Measurements from ENCODE around the gene CTTN. TPM values are rescaled to one million over a fixed set of nuclear protein-coding genes. Genes with fewer than 3 reads are reported as not detected.

CTTN gene
- 100 to 1,000 TPM; 253 to 417 (median 342) TPM for total RNA-seq

DNA sequence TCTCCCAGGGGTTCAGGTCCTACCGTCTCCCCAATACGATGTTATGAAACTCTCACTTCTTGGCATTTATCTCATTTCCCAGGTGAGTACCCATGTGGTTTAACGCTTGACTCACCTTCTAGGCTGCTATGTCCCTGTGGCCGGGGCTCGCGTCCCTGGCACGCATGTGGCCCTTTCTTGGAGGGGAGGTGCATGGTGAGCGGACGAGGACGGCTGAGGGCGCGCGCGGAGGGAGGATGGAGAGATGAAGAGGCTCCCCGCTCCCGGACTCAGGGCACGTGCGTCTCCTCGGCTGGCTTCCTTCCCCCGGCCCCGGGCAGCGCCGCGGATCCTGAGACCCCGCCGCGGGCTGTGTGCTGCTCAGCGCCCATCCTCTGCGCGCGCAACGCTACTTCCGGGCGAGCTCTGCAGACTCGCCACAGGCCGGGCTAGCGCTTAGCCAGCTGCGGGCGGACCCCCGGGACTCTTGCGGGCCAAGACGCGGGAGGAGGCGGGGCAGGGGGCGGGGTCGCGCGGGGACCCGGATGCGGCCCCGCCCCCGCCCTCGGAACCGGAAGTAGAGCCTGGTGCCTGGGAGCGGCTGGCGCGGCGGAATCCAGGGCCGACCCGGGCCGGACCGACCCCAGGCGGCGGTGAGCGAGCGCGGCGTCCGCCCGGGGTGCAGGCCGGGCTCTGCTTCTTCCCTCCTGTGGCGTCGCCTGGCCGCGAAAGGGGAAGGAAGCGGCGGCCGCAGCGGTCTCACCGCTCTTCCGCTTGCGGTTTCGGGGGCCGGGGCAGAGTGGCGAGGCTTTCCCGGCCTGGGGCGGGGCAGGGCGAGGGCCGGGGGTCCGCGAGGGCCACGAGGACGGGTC lies at the start of gene CTTN:
Gene CTTN, plus strand, starts transcription at position 547 of the 851 bp plus-strand sequence. CDS start 8,769 bp downstream, outside the sequence.
- H3K4me1 ChIP-seq, result peaks cover 0 to 45% (median 20%) of the 10 kb centered on the region in 4 donors
- peak; percentile 69 to 77 for DNase-seq (ENCODE audit: low spot score in 2 of 2)
- peak in 1 of 2 donors; percentile 62 for TF ChIP-seq EP300 (IDR thresholded peaks at IDR 0.05)
- no peak for TF ChIP-seq CTCF (IDR thresholded peaks at IDR 0.05)
- peak in 1 of 2 donors; percentile 63 for TF ChIP-seq POLR2A (IDR thresholded peaks at IDR 0.05)

DNA sequence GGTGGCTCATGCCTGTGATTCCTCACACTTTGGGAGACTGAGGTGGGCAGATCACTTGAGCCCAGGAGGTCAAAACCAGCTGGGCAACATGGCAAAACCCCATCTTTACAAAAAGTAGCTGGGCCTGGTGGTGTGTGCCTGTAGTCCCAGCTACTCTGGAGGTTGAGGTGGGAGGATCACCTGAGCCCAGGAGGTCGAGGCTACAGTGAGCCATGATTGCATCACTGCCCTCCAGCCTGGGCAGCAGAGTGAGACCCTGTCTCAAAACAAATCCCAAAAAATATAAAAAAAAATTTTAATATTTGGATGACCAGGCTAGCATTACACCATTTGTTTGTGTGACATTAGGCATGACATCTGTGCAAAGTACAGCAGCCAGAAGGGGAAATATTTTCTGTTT lies 49.7 kb upstream of the CTTN start:
- Histone ChIP-seq H3K27ac (no peak overlapping the region), H3K4me1 (peaks cover 0 to 3% (median 0%) of the 10 kb centered on the region in 4 donors), H3K36me3 (peaks cover 0 to 74% (median 15%) of the 10 kb centered on the region in 3 donors), H3K9me3 (no peaks in the 10 kb centered on the region), H3K27me3 (no peaks in the 10 kb centered on the region), H3K4me3 (no peak overlapping the region)
- WGBS, 2 donors, result 86 to 93% methylated on average over 1 of the region's 1 CpG
- TF ChIP-seq EP300 (IDR thresholded peaks at IDR 0.05), result no peak
- no peak for TF ChIP-seq POLR2A (IDR thresholded peaks at IDR 0.05)
- no peak for DNase-seq (ENCODE audit: low spot score in 2 of 2)

More for the DNA sequence above, at the start of gene CTTN:
- no peaks in the 10 kb centered on the region for H3K36me3 ChIP-seq
- WGBS, 2 donors, result 1% methylated on average over 40 to 59 of the region's 93 CpGs
- peak within 1 kb of the TSS; percentile 91 to 98 (median 96) for H3K4me3 ChIP-seq
- peak within 1 kb of the TSS; percentile 65 to 94 (median 88) for H3K27ac ChIP-seq
- H3K27me3 ChIP-seq, result no peaks in the 10 kb centered on the region
- H3K9me3 ChIP-seq, result no peaks in the 10 kb centered on the region

- 79 to 87% methylated on average over 3 of the region's 3 CpGs for WGBS, 2 donors
- Histone ChIP-seq H3K27ac (no peak overlapping the region), H3K9me3 (no peaks in the 10 kb centered on the region), H3K27me3 (no peaks in the 10 kb centered on the region), H3K4me3 (no peak overlapping the region), H3K36me3 (peaks cover 0 to 76% (median 21%) of the 10 kb centered on the region in 3 donors), H3K4me1 (peaks cover 0 to 3% (median 0%) of the 10 kb centered on the region in 4 donors)
- TF ChIP-seq CTCF (IDR thresholded peaks at IDR 0.05), result no peak
- TF ChIP-seq EP300 (IDR thresholded peaks at IDR 0.05), result no peak
- no peak for TF ChIP-seq POLR2A (IDR thresholded peaks at IDR 0.05)
- DNase-seq (ENCODE audit: low spot score in 2 of 2), result no peak
These were observed 46.7 kb upstream of the CTTN start for GRCh38 chr11:70351646-70352045.

GRCh38 chr11:70352100-70352499 lies 46.2 kb upstream of the CTTN start:
- 86 to 91% methylated on average over 1 of the region's 1 CpG for WGBS, 2 donors

GRCh38 chr11:70352601-70353000 lies 45.7 kb upstream of the CTTN start:
- H3K4me3 ChIP-seq, result no peak overlapping the region
- DNase-seq (ENCODE audit: low spot score in 2 of 2), result no peak
- no peaks in the 10 kb centered on the region for H3K27me3 ChIP-seq
- no peak overlapping the region for H3K27ac ChIP-seq
- H3K4me1 ChIP-seq, result peaks cover 0 to 3% (median 0%) of the 10 kb centered on the region in 4 donors
- whole genome bisulfite sequencing, 2 donors, result 69 to 75% methylated on average over 19 of the region's 19 CpGs
- peaks cover 0 to 76% (median 26%) of the 10 kb centered on the region in 3 donors for H3K36me3 ChIP-seq
- H3K9me3 ChIP-seq, result no peaks in the 10 kb centered on the region
- no peak for TF ChIP-seq CTCF (IDR thresholded peaks at IDR 0.05)
- TF ChIP-seq EP300 (IDR thresholded peaks at IDR 0.05), result no peak

More at GRCh38 chr11:70352100-70352499, 46.2 kb upstream of the CTTN start:
- Histone ChIP-seq H3K4me1 (peaks cover 0 to 3% (median 0%) of the 10 kb centered on the region in 4 donors), H3K27ac (no peak overlapping the region), H3K4me3 (no peak overlapping the region), H3K27me3 (no peaks in the 10 kb centered on the region), H3K36me3 (peaks cover 0 to 76% (median 25%) of the 10 kb centered on the region in 3 donors), H3K9me3 (no peaks in the 10 kb centered on the region)
- TF ChIP-seq CTCF (IDR thresholded peaks at IDR 0.05) (no peak), POLR2A (IDR thresholded peaks at IDR 0.05) (no peak), EP300 (IDR thresholded peaks at IDR 0.05) (no peak)
- no peak for DNase-seq (ENCODE audit: low spot score in 2 of 2)

Data from tibial nerve (tissue), 4 donors.